Fibroblast of the aortic adventitia (primary cell): ENCODE results near the gene GPC6. TPM values are rescaled to one million over a fixed set of nuclear protein-coding genes. Genes with fewer than 3 reads are reported as not detected.

Experiments
- DNase-seq: peaks from one replicate; pipeline ENCODE4 v3.0.0-alpha.2; 2010; ENCODE audit warnings: low read depth
- H3K4me3 ChIP-seq: 2 replicates; pipeline ENCODE4 v1.5.1; 2011; ENCODE audit warnings: low read depth, mild to moderate bottlenecking, control low read depth, low read length, moderate library complexity
- total RNA-seq: library from RNA; depleted of rRNA; stranded (reverse); fragments of >200 nt; gene quantifications from 2 replicates; pipeline ENCODE4 v1.2.3, GENCODE V29; 2012; ENCODE audit warnings: low replicate concordance
- TF ChIP-seq, protein P1 (sequence below): IDR thresholded peaks from 2 replicates; pipeline ENCODE4 v1.5.1; 2011; ENCODE audit warnings: mild to moderate bottlenecking, low read length, control low read depth, inconsistent platforms; ENCODE audit not compliant: insufficient read depth

The GPC6 gene
- total RNA-seq, 1 donor: 92.6 TPM

DNA sequence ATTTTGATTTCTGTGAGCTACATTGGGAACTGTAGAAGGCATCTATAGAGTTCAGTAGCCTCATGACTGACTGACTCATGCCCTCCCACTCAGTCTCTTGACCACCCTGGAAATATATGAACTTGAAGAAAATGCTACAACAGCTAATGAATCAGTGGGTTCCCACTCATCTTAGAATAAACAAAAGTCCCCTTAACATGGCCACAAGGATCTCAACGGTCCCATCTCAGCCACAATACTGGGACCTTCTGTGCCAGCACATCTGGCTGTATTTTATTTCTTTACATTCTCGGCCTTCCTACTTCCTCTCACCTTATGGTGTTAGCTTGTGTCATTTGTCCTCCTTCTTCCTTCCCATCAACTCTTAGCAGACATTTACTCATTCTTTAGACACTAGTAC is 633.1 kb downstream of the GPC6 start:
- TF ChIP-seq, protein P1, sequence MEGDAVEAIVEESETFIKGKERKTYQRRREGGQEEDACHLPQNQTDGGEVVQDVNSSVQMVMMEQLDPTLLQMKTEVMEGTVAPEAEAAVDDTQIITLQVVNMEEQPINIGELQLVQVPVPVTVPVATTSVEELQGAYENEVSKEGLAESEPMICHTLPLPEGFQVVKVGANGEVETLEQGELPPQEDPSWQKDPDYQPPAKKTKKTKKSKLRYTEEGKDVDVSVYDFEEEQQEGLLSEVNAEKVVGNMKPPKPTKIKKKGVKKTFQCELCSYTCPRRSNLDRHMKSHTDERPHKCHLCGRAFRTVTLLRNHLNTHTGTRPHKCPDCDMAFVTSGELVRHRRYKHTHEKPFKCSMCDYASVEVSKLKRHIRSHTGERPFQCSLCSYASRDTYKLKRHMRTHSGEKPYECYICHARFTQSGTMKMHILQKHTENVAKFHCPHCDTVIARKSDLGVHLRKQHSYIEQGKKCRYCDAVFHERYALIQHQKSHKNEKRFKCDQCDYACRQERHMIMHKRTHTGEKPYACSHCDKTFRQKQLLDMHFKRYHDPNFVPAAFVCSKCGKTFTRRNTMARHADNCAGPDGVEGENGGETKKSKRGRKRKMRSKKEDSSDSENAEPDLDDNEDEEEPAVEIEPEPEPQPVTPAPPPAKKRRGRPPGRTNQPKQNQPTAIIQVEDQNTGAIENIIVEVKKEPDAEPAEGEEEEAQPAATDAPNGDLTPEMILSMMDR: no peak
- DNase-seq: no peak
- H3K4me3 ChIP-seq: no peak overlapping the region

DNA sequence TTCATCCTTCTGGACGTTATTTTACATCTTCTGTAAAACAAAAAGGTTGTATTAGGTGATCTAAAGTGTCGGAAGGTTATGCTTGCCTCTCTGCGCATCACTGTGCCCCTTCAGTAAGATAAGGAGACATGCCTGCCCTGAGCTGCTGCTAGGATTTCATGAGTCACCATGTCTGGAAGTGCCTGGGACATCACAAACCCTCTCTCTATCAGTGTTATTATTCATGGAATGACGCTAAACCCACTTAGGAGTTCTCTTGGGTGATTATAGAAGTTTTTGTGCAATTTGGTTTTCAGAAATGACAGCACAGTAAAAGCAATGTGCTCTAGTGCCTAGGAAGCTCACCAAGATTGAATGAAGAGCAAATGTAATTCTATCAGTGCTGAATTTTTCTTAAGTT is 635.2 kb downstream of the GPC6 start:
- peak; percentile 81 for DNase-seq
- H3K4me3 ChIP-seq: no peak overlapping the region
- TF ChIP-seq, protein P1: no peak

DNA sequence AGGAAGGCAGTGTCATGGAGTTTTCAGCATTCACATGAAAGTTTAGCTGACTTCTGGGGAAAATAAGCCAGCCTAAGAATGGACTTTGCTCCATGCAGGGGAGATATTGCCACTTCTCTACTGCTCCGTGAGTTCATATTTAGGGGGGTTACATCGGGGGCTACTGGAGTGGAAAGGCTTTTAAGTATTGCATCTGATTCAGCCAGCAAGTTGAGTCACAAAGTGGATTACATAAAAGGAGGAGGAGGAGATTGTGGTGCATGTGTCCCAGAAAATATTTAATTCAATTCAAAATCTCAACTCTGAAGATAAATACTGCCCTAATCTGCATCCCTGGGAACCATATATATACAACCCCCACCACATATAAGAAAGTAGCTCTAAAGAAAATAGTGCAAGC is 635.7 kb downstream of the GPC6 start:
- H3K4me3 ChIP-seq: no peak overlapping the region

DNA sequence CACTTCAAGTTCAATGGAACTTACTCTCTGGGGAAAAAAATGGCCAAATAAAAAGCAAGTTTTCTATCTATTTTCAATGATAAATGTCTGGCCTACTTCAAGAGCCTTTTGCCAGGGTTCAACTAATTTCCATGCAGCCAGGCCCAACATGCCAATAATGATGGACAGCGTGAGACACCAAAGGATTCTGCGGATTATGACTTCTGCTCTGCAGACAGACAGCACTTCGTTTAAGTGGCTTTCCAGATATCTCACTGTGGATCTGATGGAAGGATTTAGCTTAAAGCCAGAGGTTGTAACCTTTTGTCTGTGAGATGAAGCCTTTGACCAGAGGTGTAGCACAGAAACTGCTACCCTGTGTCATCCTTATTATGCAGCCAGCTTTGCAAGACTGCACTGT is 638.6 kb downstream of the GPC6 start:
- TF ChIP-seq, protein P1: no peak
- no peak for DNase-seq
- H3K4me3 ChIP-seq: no peak overlapping the region

More for the DNA sequence above, 635.7 kb downstream of the GPC6 start:
- DNase-seq: peak; percentile 45
- TF ChIP-seq, protein P1: no peak

DNA sequence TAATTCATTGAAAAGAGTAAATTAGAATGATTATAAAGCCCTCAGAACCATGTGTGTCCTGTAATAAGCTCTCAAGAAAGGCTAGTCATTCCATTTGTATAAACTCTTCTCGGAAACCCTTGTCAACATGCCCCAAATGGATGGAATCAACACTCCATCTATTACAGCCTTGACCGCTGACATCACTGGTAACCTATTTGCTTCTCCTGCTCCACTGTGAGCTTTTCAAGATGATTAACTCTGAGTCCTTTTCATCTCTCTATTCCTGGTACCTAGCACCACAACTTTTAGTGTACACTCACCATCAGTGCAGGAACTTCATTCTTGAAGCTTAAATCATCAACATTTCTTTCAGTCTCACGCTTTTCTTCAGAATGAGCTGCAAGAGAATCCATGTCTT is 640.9 kb downstream of the GPC6 start:
- TF ChIP-seq, protein P1: no peak
- H3K4me3 ChIP-seq: no peak overlapping the region
- no peak for DNase-seq

DNA sequence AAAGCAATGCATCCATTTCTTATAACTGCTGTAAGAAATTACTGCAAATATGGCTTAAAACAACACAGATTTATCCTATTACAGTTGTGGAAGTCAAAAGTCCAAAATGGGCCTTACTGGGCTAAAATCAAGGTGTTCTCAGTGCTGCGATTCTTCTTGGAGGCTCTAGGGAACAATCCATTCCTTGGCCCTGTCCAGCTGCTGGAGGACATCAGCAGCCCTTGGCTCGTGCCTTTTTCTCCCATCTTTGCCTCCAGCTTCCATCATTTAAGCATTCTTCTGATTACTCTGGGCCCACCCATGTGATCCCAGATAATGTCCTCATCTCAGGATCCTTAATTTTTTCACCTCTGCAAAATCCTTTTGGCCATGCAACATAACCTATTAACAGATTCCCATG is 645.8 kb downstream of the GPC6 start:
- no peak for DNase-seq
- H3K4me3 ChIP-seq: no peak overlapping the region
- TF ChIP-seq, protein P1: no peak

DNA sequence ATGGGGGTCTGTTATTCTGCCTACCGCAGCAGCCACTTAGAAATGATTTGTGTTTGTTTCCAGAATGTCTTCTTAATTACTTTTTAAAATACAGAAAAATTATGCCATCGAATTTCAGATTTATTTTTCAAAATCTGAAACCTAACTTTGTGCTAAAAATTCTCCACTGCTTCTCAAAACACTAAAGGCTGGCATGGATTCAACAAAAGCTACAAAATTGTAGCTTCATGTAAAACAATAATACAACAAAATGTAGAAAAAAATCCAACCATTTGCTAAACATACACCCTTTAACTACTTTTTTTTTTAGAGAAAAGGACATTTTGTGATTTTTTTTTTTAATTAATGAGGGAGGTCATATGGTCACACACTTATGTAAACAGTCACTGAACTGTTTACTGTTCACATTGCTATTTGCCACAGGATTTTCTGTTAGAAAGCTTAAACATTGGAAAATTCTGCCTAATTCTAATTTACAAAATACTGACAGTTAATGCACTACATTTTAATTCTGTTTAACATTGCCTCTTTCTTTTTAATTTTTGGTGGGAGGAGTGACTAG is 646.3 kb downstream of the GPC6 start:
- DNase-seq: no peak
- TF ChIP-seq, protein P1: no peak
- H3K4me3 ChIP-seq: no peak overlapping the region
